ENCODE data around the gene OR52R1. TPM values are rescaled to one million over a fixed set of nuclear protein-coding genes. Genes with fewer than 3 reads are reported as not detected.

The OR52R1 gene
- total RNA-seq, 1 experiment from 2014 or later: not detected

DNA sequence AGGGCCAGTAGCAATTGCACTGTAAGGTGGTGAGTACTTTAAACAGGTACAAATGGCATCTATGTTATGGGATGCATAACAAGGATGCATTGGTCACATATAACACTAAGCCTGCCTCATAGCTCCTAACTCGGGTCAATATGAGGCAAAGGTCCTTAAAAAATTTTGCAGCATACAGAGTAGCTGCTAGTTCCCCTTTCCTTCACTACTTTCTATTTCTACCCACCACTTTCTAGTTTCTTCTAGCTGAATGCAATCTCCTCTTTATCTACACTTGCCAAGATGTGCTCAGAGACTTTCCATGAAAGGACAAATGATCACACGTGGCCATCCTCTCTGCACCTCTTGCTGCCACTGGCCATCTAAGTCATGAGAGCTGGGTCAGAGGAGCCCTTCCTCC, 26.7 kb upstream of the OR52R1 start:
- no peaks in the 10 kb centered on the region for H3K27me3 ChIP-seq (ENCODE audit: insufficient read depth, low read length)
- H3K18ac ChIP-seq (ENCODE audit: insufficient read length, low read depth, low read length): no peak overlapping the region
- H3T11ph ChIP-seq (ENCODE audit: low read length): no peak overlapping the region
- H2BK15ac ChIP-seq (ENCODE audit: low read depth, low read length): no peak overlapping the region
- H3K4ac ChIP-seq (ENCODE audit: low read depth, low read length): no peak overlapping the region
- H3K4me2 ChIP-seq (ENCODE audit: insufficient read depth, insufficient read length, low read length): no peak overlapping the region
- no peak overlapping the region for H2BK5ac ChIP-seq (ENCODE audit: insufficient read length, low read length)
- H3K56ac ChIP-seq (ENCODE audit: insufficient read length, low read depth, low read length): no peak overlapping the region
- TF ChIP-seq, protein P1, sequence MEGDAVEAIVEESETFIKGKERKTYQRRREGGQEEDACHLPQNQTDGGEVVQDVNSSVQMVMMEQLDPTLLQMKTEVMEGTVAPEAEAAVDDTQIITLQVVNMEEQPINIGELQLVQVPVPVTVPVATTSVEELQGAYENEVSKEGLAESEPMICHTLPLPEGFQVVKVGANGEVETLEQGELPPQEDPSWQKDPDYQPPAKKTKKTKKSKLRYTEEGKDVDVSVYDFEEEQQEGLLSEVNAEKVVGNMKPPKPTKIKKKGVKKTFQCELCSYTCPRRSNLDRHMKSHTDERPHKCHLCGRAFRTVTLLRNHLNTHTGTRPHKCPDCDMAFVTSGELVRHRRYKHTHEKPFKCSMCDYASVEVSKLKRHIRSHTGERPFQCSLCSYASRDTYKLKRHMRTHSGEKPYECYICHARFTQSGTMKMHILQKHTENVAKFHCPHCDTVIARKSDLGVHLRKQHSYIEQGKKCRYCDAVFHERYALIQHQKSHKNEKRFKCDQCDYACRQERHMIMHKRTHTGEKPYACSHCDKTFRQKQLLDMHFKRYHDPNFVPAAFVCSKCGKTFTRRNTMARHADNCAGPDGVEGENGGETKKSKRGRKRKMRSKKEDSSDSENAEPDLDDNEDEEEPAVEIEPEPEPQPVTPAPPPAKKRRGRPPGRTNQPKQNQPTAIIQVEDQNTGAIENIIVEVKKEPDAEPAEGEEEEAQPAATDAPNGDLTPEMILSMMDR (conservative IDR thresholded peaks at IDR 0.05): no peak
- H4K8ac ChIP-seq (replicated peaks; ENCODE audit: insufficient read length, low read depth, low read length): no peak overlapping the region
- no peak overlapping the region for H2AK5ac ChIP-seq (ENCODE audit: insufficient read length, low read length)
- H4K5ac ChIP-seq (ENCODE audit: insufficient read length, low read depth, low read length): no peak overlapping the region
- Mint-ChIP-seq H3K9me3 (no peaks in the 10 kb centered on the region), H3K4me3 (no peak overlapping the region), H3K36me3 (ENCODE audit: insufficient read depth in 1 of 3, low read depth in 3 of 3) (no peaks in the 10 kb centered on the region), H3K4me1 (no peaks in the 10 kb centered on the region), H3K27me3 (ENCODE audit: low read depth) (no peaks in the 10 kb centered on the region), H3K27ac (no peak overlapping the region)
- no peak overlapping the region for H4K91ac ChIP-seq (ENCODE audit: insufficient read length, low read depth, low read length)
- no peaks in the 10 kb centered on the region for H3K79me1 ChIP-seq (ENCODE audit: insufficient read depth, low read depth, low read length, poor library complexity, severe bottlenecking)
- no peak overlapping the region for H3K14ac ChIP-seq (ENCODE audit: insufficient read depth, low read length)
- no peak overlapping the region for H3K9ac ChIP-seq (ENCODE audit: extremely low read depth, insufficient read length, low read length)
- H3K23me2 ChIP-seq (ENCODE audit: insufficient read length, low read depth, low read length, poor library complexity, severe bottlenecking): no peaks in the 10 kb centered on the region
- no peak overlapping the region for H2BK20ac ChIP-seq (ENCODE audit: low read depth, low read length, poor library complexity, severe bottlenecking)
- DNase-seq: no peak
- H3K4me1 ChIP-seq (ENCODE audit: insufficient read depth, low read length): no peaks in the 10 kb centered on the region
- no peak overlapping the region for H2BK12ac ChIP-seq (ENCODE audit: insufficient read length, low read depth, low read length)
- no peaks in the 10 kb centered on the region for H4K20me1 ChIP-seq (ENCODE audit: control insufficient read depth, insufficient read depth, insufficient read length)
- no peaks in the 10 kb centered on the region for H3K9me3 ChIP-seq (ENCODE audit: control insufficient read depth, low read depth, low read length)
- no peak overlapping the region for H2AFZ ChIP-seq (ENCODE audit: low read length)
- no peaks in the 10 kb centered on the region for H3K79me2 ChIP-seq (ENCODE audit: insufficient read depth, low read length)
- no peak overlapping the region for H3K27ac ChIP-seq (ENCODE audit: insufficient read length, low read depth, low read length)
- no CpG with 5 or more reads among the region's 2 CpGs for WGBS (ENCODE audit: extremely low coverage, insufficient read length, low lambda C conversion rate)
- no peak overlapping the region for H2BK120ac ChIP-seq (ENCODE audit: low read depth, low read length, poor library complexity, severe bottlenecking)
- no peak overlapping the region for H3K23ac ChIP-seq (ENCODE audit: insufficient read length, low read depth, low read length)

Measured in H9 (cell line).